GM19035 (cell line): ENCODE data around the gene PCDHB9.
"Not testable (repeated sequence)": the region's sequence is repeated elsewhere in the genome, so short reads cannot be mapped to it uniquely, and the experiment has no call there.

ENCODE experiments used
- ATAC-seq: cut with Tn5 transposase; IDR thresholded peaks from one replicate; pipeline ENCODE4 v1.9.1; 2021; ENCODE audit not compliant: unreplicated experiment

The PCDHB9 gene

DNA sequence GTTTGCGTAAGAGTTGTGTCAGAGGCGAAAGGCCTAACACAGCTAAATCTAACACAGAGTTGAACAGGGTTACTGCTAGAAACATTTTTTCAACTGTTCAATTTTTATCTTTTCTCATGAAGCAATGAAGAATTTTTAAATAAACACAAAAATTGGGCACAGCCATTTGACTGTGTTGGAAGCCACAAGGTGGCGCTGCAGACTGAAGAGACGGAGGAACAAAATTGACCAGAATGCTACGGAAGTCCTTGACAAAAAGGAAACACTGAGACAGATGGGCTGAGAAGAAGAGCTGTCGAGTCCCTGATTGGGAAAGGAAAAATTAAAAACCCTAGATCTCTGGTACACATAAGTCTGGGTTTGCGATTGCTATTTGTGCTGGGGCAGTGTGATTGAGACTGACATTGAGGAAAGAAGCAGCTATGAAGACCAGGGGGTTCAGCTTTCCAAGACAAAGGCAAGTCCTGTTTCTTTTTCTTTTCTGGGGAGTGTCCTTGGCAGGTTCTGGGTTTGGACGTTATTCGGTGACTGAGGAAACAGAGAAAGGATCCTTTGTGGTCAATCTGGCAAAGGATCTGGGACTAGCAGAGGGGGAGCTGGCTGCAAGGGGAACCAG lies at the start of gene PCDHB9:
Gene PCDHB9, plus strand, starts transcription at position 265 of the 616 bp plus-strand sequence. Its CDS starts 158 bp downstream, at position 423.
- no peak for ATAC-seq

DNA sequence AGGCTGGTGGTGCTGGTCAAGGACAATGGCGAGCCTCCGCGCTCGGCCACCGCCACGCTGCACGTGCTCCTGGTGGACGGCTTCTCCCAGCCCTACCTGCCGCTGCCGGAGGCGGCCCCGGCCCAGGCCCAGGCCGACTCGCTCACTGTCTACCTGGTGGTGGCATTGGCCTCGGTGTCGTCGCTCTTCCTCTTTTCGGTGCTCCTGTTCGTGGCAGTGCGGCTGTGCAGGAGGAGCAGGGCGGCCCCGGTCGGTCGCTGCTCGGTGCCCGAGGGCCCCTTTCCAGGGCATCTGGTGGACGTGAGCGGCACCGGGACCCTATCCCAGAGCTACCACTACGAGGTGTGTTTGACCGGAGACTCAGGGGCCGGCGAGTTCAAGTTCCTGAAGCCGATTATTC lies 49.6 kb upstream of the PCDHB9 start:
- ATAC-seq, result not testable (repeated sequence)

DNA sequence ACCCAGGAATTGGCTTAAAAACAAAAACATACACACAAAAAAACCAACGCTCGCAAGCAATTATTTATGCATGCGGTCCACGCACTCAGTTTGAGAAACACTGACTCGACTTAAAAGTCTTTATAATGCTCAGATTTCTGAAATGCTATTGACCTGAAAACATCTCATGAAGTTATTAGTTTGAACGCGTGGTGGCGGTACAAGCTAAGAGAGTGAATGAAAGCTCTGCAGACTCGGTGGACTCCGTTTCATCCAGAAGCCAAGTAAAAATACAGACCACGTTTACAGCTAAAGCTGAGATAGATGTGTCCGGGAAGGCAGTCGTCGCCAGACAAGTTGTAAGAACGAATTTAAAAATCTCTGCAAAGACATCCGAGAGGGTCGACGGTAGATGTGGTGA lies 37.1 kb upstream of the PCDHB9 start, which contains the start of gene PCDHB6:
Gene PCDHB6, plus strand, starts transcription at position 246 of the 400 bp plus-strand sequence. CDS start 201 bp downstream, outside the sequence.
- ATAC-seq, result no peak

DNA sequence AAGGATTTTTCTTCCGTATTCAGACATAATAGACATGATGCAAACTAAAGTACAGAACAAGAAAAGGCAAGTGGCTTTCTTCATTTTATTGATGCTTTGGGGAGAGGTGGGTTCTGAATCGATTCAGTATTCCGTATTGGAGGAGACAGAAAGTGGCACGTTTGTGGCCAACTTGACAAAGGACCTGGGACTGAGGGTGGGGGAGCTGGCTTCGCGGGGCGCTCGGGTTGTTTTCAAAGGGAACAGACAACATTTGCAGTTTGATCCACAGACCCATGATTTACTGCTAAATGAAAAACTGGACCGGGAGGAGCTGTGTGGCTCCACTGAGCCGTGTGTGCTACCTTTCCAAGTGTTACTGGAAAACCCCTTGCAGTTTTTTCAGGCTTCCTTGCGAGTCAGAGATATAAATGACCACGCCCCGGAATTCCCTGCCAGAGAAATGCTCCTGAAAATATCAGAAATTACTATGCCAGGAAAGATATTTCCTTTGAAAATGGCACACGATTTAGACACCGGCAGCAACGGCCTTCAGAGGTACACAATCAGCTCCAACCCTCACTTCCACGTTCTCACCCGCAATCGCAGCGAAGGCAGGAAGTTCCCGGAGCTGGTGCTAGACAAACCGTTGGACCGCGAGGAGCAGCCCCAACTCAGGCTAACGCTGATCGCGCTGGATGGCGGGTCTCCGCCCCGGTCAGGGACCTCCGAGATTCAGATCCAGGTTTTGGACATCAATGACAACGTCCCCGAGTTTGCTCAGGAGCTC lies 36.6 kb upstream of the PCDHB9 start:
- ATAC-seq, result no peak

DNA sequence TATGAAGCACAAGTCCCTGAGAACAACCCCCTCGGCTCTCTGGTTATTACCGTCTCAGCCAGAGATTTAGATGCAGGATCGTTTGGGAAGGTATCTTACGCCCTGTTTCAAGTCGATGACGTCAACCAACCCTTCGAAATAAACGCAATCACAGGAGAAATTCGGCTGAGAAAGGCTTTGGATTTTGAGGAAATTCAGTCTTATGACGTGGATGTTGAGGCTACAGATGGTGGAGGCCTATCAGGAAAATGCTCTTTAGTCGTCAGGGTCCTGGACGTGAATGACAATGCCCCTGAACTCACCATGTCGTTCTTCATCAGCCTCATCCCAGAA lies 36.0 kb upstream of the PCDHB9 start:
- no peak for ATAC-seq

DNA sequence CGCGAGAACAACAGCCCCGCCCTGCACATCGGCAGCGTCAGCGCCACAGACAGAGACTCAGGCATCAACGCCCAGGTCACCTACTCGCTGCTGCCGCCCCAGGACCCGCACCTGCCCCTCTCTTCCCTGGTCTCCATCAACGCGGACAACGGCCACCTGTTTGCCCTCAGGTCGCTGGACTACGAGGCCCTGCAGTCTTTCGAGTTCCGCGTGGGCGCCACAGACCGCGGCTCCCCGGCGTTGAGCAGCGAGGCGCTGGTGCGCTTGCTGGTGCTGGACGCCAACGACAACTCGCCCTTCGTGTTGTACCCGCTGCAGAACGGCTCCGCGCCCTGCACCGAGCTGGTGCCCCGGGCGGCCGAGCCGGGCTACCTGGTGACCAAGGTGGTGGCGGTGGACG lies 35.3 kb upstream of the PCDHB9 start:
- not testable (repeated sequence) for ATAC-seq

DNA sequence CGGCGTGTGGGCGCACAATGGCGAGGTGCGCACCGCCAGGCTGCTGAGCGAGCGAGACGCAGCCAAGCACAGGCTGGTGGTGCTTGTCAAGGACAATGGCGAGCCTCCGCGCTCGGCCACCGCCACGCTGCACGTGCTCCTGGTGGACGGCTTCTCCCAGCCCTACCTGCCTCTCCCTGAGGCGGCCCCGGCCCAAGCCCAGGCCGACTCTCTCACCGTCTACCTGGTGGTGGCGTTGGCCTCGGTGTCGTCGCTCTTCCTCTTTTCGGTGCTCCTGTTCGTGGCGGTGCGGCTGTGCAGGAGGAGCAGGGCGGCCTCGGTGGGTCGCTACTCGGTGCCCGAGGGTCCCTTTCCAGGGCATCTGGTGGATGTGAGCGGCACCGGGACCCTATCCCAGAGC lies 34.9 kb upstream of the PCDHB9 start:
- not testable (repeated sequence) for ATAC-seq

DNA sequence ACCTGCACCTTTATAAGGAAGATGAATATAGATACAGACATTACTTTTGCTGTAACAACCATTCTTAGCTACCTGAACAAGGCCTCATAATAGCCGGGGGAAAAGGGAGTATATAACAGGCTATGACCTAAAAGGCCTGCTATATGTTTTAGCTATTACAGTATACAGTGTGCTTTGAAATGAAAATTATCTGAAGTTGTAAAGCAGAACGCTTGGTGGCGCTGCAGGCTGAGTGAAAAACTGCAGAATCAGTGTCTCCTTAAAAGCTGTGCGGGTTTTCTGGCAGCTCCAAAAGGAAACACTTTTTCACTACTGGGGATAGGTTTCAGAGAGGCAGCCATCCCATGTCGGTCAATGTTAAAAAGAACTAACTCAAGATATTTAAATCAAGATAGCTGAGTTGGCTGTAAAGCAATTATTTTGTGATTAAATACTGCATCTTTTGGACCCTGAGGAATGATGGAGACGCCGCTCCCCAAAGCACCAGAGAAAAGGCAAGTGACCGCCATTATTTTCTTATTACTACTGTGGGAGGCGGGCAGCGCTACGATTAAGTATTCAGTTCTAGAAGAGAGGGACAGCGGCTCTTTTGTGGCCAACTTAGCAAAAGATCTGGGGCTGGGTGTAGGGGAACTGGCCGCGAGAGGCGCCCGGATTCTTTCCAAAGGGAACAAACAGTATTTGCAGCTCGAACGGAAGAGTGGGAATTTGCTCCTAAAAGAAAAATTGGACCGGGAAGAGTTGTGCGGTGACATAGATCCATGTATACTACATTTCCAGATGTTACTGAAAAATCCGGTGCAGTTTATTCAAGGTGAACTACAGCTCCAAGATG lies 31.2 kb upstream of the PCDHB9 start:
- ATAC-seq, result no peak

DNA sequence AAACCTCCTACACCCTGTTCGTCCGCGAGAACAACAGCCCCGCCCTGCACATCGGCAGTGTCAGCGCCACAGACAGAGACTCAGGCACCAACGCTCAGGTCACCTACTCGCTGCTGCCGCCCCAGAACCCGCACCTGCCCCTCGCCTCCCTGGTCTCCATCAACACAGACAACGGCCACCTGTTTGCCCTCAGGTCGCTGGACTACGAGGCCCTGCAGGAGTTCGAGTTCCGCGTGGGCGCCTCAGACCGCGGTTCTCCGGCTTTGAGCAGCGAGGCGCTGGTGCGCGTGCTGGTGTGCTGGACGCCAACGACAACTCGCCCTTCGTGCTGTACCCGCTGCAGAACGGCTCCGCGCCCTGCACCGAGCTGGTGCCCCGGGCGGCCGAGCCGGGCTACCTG lies 29.6 kb upstream of the PCDHB9 start:
- not testable (repeated sequence) for ATAC-seq

DNA sequence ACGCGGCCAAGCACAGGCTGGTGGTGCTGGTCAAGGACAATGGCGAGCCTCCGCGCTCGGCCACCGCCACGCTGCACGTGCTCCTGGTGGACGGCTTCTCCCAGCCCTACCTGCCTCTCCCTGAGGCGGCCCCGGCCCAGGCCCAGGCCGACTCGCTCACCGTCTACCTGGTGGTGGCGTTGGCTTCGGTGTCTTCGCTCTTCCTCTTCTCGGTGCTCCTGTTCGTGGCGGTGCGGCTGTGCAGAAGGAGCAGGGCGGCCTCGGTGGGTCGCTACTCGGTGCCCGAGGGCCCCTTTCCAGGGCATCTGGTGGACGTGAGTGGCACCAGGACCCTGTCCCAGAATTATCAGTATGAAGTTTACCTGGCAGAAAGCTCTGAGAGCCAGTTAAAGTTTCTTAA lies 29.1 kb upstream of the PCDHB9 start:
- ATAC-seq, result not testable (repeated sequence)

DNA sequence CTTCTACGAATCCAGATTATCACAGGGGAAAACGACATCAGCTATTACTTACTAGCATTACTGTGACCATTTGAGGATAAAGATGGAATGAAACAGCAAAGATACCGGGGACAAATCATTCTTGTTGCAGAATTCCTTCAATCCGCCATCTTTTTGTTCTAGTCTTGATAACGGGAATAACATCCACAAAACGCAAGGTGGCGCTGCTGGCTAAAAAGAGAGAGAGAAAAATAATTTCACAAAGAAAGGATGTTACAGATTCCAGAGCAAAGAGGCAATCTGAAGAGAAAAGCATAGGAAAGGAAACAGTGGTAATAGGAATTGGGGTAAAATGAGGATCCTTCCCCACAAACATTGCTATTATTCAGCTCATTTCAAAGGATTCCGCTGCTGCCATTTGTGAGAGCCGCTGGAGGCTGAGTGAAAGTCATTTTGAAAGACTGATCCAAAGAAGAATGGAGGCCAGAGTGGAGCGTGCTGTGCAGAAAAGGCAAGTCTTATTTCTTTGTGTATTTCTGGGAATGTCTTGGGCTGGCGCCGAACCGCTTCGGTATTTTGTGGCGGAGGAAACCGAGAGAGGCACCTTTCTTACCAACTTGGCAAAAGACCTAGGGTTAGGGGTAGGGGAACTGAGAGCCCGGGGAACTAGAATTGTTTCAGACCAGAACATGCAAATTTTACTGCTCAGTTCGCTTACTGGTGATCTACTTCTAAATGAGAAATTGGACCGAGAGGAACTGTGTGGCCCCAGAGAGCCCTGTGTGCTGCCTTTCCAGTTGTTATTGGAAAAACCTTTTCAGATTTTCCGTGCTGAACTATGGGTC lies 14.4 kb upstream of the PCDHB9 start, which contains the start of gene PCDHB7:
Gene PCDHB7, plus strand, starts transcription at position 264 of the 824 bp plus-strand sequence. Its CDS starts 192 bp downstream, at position 456.
- no peak for ATAC-seq

DNA sequence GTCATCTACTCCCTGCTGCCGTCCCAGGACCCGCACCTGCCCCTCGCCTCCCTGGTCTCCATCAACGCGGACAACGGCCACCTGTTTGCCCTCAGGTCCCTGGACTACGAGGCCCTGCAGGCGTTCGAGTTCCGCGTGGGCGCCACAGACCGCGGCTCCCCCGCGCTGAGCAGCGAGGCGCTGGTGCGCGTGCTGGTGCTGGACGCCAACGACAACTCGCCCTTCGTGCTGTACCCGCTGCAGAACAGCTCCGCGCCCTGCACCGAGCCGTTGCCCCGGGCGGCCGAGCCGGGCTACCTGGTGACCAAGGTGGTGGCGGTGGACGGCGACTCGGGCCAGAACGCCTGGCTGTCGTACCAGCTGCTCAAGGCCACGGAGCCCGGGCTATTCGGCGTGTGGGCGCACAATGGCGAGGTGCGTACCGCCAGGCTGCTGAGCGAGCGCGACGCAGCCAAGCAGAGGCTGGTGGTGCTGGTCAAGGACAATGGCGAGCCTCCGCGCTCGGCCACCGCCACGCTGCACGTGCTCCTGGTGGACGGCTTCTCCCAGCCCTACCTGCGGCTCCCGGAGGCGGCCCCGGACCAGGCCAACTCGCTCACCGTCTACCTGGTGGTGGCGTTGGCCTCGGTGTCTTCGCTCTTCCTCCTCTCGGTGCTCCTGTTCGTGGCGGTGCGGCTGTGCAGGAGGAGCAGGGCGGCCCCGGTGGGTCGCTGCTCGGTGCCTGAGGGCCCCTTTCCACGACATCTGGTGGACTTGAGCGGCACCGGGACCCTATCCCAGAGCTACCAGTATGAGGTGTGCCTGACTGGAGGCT lies 12.5 kb upstream of the PCDHB9 start:
- ATAC-seq, result not testable (repeated sequence)

DNA sequence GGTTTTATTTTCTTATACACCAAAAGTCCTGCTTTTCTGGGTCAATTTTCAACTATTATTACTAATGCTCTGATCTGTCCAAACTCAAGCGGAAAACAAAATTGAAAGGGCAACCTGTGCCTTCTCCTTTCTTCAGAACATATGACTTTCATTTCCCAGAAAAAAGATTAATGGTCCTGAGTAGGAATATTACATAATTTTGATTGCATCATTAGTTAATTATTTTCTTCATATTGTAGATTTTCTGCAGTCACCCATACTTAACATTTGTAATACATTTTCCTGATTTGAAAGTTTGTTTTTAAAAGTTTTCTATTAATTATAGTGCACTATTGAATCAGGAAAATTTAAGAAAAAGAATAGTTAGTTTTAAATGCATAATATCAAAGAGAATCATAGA lies 11.0 kb upstream of the PCDHB9 start:
- no peak for ATAC-seq

DNA sequence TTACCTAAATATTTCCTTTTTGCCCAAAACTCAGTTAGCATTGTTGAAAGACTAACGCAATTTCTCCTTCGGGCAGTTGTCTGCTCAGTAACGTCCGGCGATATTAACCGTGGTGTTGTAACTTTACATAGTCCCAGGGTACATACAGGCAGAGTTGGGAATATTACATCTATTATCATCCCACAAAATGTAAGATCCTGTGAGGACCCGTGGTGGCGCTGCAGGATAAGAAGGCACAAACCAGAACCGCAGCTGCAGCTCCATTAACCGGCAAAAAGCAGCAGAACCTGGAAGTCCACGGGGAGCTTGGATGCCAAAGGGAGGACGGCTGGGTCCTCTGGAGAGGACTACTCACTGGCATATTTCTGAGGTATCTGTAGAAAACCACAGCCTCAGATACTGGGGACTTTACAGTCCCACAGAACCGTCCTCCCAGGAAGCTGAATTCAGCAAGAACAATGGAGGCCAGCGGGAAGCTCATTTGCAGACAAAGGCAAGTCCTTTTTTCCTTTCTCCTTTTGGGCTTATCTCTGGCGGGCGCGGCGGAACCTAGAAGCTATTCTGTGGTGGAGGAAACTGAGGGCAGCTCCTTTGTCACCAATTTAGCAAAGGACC lies 9.3 kb upstream of the PCDHB9 start, which contains the start of gene PCDHB8:
Gene PCDHB8, plus strand, starts transcription at position 214 of the 615 bp plus-strand sequence. Its CDS starts 245 bp downstream, at position 459.
- ATAC-seq, result not testable (repeated sequence)

DNA sequence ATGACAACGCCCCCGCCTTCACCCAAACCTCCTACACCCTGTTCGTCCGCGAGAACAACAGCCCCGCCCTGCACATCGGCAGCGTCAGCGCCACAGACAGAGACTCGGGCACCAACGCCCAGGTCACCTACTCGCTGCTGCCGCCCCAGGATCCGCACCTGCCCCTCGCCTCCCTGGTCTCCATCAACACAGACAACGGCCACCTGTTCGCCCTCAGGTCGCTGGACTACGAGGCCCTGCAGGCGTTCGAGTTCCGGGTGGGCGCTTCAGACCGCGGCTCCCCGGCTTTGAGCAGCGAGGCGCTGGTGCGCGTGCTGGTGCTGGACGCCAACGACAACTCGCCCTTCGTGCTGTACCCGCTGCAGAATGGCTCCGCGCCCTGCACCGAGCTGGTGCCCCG lies 7.6 kb upstream of the PCDHB9 start:
- ATAC-seq, result not testable (repeated sequence)

DNA sequence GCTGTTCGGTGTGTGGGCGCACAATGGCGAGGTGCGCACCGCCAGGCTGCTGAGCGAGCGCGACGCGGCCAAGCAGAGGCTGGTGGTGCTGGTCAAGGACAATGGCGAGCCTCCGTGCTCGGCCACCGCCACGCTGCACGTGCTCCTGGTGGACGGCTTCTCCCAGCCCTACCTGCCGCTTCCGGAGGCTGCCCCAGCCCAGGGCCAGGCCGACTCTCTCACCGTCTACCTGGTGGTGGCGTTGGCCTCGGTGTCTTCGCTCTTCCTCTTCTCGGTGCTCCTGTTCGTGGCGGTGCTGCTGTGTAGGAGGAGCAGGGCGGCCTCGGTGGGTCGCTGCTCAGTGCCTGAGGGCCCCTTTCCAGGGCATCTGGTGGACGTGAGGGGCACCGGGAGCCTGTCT lies 7.1 kb upstream of the PCDHB9 start:
- not testable (repeated sequence) for ATAC-seq

DNA sequence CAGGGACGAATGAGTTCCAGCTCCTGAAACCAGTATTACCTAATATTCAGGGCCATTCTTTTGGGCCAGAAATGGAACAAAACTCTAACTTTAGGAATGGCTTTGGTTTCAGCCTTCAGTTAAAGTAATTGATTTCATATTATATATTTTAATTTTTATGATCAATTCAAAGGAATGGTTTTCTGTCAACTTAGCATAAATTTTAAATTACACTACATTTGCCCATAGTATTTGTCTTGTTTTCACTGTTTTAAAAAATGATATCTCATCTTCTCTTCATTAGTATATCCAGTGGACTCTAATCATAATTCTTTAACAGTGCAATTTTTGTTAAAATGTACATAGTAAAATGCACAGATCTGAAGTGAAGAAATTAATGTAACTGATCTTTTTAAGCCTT lies 6.6 kb upstream of the PCDHB9 start:
- ATAC-seq, result no peak

DNA sequence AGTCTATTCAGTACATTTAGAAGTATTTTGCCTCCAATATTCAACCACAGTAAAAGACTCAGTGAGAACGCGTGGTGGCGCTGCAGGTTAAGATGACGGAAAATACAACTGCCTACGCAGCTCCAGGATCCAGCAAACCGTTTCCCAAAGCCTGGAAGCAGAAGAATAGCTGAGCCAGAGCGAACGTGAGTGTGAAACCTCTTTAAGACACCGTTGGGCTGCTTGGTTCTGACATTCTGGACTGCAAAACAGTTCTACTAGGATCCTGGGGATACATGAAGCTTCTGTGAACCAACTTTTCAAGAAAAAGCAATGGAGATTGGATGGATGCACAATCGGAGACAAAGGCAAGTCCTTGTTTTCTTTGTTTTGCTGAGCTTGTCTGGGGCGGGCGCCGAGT lies 4.7 kb upstream of the PCDHB9 start, which contains the start of gene PCDHB16:
Gene PCDHB16, plus strand, starts transcription at position 140 of the 400 bp plus-strand sequence. Its CDS starts 173 bp downstream, at position 313.
- ATAC-seq, result no peak
